ENCODE results near the gene LBX2.

LBX2 gene, protein sequence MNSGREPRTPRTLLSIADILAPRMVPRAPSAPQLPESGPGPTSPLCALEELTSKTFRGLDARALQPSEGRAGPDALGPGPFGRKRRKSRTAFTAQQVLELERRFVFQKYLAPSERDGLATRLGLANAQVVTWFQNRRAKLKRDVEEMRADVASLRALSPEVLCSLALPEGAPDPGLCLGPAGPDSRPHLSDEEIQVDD

DNA sequence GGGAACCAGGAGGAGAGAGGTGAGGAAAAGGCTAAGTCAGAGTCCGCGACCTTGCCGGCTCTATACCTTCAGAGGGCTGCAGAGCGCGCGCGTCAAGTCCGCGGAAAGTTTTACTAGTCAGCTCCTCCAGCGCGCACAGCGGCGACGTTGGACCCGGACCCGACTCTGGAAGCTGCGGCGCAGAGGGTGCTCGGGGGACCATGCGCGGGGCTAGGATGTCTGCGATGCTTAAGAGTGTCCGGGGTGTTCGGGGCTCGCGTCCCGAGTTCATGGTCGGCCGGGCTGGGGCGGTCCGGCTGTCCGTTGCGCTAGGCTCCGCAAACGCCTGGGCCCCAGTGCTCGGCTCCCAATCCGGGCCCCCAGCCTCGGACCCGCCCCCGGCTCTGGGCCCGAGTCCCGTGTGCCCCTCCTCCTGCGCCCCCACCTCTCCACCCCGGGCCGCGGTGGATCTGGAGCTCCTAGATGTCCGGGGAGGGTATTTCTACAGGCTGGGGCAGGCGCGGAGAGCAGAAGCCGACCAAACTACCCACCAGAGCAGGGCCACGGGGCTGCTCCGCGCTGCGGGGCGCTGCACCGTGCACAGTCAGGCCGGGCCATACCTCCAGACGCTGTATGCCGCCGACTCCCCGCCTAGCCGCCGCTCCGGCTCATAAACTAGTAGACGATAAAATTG, at the start of gene LBX2:
TSS of gene LBX2 (minus strand) at position 337 of the 673 bp plus-strand sequence. CDS start at position 271, 66 bp downstream.
- DNase-seq (ENCODE audit: low read depth in 2 of 2, low spot score in 1 of 2): no peak

DNA sequence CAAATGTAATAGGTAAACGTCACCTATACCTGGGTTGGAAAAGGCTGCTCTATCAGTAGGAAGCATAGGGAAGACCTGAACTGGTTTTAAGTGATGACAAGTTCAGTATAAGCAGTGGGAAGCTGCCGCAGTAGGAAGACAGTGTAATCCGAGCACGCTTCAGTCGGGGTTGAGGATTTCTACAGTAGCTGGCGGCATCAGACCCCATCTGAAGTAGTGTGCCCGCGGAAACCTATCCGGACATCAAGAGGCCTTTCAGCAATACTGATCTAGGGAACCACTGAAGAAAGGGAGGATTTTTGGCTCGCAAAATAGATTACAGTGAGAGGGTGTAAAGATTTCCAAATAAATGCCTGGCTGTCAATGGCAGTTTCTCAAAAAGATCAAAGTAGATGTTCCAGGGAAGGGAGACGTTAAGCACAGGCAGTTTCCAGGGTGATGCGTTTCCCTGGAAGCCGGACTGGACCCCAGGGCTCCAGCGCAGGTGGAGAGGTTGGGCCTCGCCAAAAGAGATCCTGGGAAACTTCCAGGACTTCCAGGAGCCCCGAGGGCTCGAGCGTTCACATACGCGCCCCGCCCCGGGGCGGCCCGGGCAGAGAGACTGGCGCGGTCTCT, 49.0 kb upstream of the LBX2 start:
- DNase-seq (ENCODE audit: low read depth in 2 of 2, low spot score in 1 of 2): no peak

DNA sequence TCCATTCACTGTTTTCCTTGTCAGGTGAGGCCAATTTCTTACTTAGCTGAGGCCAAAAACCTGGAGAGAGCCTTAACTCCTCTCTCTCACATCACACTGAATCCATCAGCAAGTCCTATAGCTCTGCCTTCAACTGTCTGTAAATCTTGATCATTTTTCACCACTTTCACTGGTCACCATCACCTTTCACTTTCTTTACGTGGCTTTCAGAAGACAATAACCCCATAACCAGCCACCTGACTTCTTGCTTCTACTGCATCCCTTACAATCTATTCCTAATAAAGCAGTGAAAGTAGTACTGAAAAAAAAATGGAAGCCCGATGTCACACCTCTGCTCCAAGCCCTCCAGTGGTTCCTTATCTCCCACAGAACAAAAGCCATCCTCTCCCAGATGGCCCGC, 46.6 kb upstream of the LBX2 start:
- no peak for DNase-seq (ENCODE audit: low read depth in 2 of 2, low spot score in 1 of 2)

DNA sequence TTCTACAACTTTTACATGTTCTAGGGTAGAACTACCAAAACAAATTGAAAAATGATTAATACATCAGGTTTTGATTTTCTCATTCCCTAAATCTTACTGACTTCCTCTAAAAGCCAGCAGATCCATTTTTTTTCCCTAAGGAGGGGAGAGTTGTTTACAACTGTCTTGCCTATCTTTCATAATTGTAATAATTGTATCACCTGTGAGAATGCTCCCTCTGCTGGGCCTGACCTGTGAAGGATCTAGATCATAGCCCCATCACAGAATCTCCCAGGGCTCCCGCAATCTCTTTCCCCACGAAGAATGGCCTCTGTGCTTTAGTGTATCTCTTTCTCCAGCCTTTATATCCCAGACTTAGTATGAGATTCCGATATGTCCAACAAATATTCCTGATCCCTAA, 45.2 kb upstream of the LBX2 start:
- DNase-seq (ENCODE audit: low read depth in 2 of 2, low spot score in 1 of 2): no peak

DNA sequence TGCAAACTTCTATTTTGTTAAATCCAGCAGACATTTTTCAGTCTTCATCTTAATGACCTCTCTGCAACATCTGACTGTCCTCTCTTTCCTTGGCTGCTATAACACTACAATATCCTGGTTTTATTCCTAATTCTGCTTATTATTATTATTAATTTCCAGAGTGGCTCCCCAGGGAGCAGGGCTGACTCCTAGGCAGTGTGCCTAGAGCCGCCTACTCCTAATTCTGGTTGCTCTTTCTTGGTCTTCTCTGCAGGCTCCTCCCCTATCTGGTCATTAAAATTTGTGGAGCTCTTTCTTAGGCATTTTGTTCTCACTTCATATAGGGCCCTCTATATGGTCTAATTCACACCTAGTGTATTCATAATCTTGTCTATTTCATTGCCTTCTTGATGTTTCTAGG, 43.6 kb upstream of the LBX2 start:
- no peak for DNase-seq (ENCODE audit: low read depth in 2 of 2, low spot score in 1 of 2)

DNA sequence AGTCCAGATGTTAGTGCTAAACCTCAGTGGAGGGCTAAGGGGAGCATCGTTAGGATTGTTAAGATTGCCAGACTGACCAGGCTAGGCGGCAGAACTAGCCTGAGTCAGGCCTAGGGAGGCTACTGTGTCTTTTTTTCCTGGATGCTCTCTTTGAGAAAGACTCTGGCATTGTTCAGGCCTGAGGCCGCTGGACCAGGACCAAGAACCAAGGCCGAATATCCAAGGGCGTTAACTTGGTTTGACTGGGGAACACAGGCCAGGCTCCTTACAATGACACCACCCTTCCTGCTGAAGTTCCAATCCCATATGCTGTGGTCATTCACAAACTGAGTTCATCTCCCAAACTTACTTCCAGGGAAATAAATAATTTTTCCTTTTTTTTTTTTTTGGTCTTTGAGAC, 40.9 kb upstream of the LBX2 start:
- DNase-seq (ENCODE audit: low read depth in 2 of 2, low spot score in 1 of 2): no peak

DNA sequence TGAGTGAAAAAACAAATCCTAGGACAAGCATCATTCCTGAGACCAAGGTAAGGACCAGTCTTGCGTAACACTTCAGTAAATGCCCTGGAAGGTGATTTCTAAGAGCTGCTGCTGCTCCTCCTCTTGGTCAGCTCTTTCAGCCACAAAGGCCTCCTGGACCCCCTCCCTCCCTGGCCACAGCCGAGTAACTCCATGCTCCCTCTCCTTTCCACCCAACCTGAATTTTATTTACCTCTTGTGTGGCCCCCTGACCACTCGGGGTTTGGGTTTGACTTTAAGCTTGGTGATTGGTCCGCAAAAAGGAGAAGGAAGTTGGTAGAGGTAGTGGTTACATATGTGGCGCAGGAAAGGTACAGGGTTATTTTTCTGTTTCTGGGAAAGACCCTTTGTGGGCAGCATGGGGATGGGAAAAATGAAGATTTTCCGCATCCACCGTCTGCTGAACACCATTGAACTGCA, 39.5 kb upstream of the LBX2 start:
- no peak for DNase-seq (ENCODE audit: low read depth in 2 of 2, low spot score in 1 of 2)

DNA sequence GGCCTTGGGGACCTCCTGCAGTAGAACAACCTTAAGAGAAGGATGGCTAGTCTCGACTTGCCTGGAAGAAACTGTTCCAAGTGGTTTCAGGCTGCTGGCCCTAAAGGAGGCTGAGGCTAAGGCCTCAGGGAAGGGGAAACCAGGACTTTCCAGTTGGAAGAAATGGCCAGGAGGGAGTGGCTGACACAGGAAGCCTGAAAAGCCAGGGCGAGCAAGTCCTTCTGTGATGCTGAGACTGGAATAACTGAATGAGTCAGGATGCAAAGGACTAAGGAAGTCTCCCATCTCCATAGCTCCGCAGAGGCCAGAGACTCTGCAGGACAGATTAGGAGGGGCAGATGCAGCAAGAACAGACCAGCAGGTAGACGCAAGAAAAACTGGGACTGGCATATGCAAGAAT, 37.7 kb upstream of the LBX2 start:
- DNase-seq (ENCODE audit: low read depth in 2 of 2, low spot score in 1 of 2): no peak

DNA sequence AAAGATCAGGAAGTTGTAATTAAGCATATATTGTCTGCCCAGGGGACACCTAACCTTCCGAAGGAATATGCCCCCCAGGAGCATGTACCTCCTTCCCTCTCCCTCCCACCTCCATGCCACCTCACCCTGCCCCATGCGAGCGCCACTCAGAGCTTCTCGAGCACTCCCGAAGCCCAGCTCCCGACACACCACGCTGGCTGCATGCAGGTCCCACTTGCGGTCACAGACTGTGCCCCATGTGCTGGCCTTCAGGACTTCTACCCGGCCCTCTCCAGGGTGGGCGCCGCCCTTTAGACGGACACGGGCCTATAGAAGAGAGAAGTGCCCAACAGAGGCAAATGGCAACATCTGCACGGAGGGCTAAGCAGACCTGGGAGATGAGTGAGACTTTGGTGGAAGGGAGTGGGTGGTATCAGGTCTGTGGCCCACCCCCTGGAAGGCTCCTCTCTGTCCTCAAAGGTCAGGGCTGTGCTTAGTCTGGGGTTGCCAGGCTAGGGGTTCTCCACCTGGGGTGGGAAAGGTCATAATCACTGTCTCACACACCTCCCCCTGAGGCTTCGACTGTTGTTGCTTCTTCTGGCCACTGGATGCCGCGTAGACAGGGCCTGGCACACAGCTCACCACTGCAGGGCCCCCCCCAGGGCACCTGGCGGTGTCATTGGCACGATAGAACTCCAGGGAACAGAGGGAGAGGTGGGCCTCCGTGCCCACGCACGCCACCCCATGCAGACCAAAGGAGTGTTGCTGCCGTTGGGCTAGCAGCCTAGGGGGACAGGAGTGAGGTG, 37.0 kb upstream of the LBX2 start:
- DNase-seq (ENCODE audit: low read depth in 2 of 2, low spot score in 1 of 2): no peak

DNA sequence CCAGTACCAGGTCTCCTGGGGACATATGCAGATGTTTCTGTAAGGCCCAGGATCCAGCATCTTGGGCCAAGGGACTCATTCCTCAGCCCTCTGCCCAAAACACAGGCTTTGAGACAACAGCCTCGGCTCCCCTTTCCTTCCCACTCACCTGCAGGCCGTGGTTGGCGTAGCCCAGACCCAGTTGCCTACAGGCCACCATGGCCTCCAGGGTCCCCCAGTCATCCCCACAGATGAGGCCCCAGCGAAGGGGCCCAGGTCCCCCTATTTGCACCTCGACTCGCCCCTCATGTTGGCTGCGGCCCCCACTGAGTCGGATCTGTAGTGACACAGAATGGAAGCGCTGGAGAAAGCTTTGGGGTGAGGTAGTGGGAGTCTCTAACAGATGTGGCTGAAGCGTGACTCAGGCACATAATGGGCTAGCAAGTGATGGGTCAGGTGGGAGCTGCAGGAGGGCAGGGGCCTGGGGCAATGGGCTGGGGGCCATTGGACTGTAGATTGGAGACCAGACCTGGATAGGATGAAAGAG, 36.1 kb upstream of the LBX2 start:
- no peak for DNase-seq (ENCODE audit: low read depth in 2 of 2, low spot score in 1 of 2)

DNA sequence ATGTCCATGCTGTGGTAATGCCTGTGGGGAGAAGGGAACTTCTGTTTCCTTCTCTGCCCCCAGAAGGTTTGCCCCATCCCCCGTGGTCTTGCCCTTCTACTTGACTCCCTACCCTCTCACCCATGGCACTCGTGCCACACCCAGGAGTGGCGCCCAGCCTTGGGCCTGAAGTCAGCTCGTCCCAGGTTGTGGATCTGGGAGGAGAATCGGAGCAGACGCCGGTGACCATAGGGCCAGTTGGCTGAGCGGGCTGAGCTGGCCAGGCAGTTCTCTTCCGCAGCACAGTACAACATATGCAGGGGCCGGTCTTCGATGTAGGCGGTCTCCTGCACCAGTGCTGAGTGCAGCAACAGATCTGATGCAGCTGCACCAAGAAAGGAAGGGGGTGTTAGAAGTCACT, 35.0 kb upstream of the LBX2 start:
- DNase-seq (ENCODE audit: low read depth in 2 of 2, low spot score in 1 of 2): no peak

DNA sequence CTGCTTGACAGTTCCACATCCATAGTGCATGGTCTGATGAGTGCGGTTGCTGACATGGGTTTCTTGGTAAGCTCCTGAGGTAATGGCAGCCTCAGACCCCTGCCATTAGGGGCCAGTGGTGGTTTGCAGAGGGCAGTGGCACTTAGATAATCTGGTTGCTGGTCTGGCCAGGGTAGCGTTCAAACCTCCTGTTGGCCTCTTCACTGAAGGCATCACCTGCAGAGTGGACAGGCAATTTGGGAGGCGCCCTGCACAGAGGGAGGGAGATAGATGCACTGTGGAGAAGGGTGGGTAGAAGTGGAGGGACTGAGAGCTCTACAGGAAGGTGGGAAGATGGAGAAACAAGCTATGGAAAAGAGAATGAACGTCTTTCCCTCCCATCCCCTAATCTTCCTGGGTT, 34.1 kb upstream of the LBX2 start:
- no peak for DNase-seq (ENCODE audit: low read depth in 2 of 2, low spot score in 1 of 2)

DNA sequence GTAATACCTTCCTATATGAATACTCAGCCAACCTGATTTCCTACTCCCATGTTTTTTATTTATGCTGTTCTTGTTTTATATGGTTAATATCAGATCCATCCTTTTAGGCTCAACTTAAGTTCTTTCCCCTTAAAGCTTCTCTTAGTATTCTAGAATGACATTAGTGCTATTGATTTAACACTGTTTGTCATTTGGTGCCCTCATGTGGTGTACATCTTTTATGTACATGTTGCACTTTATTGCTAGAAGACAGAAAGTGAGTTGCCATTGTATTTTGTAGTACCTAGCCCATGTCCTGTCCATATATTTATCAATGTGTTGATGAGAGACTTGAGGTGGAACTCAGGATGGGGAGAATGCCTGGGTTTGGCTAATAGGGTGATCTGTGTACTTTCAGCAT, 32.8 kb upstream of the LBX2 start:
- DNase-seq (ENCODE audit: low read depth in 2 of 2, low spot score in 1 of 2): no peak

DNA sequence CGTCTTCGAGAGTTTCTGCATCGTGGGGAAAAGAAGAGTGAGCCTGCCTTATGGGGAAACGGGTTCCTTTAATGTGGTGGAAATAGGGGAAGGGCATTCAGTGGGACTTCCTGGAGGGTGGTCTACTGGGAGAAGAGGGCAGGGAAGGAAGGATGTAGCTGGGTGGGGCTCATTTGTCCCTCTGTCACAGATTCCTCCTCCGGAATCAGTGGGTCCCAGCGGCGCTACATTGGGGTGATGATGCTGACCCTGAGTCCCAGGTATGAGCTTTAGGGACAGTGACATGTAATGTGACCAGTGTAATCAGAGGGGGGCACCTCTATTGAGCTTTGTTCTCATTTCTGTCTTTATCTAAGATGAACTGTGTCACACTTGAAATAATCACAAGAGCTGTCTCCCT, 32.3 kb upstream of the LBX2 start:
- DNase-seq (ENCODE audit: low read depth in 2 of 2, low spot score in 1 of 2): no peak

DNA sequence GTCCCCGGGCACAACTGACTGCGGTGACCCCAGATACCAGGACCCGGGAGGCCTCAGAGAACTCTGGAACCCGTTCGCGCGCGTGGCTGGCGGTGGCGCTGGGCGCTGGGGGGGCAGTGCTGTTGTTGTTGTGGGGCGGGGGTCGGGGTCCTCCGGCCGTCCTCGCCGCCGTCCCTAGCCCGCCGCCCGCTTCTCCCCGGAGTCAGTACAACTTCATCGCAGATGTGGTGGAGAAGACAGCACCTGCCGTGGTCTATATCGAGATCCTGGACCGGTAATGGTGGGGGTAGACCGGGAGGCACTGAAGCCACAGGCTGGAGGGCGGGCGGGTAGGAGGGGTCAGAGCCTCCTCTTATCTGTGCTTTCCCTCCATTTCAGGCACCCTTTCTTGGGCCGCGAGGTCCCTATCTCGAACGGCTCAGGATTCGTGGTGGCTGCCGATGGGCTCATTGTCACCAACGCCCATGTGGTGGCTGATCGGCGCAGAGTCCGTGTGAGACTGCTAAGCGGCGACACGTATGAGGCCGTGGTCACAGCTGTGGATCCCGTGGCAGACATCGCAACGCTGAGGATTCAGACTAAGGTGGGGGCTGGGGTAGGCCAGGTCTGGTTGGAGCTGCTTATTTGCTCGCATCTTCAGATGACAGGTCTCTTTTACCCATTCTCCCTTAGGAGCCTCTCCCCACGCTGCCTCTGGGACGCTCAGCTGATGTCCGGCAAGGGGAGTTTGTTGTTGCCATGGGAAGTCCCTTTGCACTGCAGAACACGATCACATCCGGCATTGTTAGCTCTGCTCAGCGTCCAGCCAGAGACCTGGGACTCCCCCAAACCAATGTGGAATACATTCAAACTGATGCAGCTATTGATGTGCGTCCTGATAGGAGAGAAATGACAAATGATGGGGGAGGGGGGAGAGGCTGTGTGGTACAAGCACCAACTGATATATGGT, 31.1 kb upstream of the LBX2 start:
- DNase-seq (ENCODE audit: low read depth in 2 of 2, low spot score in 1 of 2): no peak

DNA sequence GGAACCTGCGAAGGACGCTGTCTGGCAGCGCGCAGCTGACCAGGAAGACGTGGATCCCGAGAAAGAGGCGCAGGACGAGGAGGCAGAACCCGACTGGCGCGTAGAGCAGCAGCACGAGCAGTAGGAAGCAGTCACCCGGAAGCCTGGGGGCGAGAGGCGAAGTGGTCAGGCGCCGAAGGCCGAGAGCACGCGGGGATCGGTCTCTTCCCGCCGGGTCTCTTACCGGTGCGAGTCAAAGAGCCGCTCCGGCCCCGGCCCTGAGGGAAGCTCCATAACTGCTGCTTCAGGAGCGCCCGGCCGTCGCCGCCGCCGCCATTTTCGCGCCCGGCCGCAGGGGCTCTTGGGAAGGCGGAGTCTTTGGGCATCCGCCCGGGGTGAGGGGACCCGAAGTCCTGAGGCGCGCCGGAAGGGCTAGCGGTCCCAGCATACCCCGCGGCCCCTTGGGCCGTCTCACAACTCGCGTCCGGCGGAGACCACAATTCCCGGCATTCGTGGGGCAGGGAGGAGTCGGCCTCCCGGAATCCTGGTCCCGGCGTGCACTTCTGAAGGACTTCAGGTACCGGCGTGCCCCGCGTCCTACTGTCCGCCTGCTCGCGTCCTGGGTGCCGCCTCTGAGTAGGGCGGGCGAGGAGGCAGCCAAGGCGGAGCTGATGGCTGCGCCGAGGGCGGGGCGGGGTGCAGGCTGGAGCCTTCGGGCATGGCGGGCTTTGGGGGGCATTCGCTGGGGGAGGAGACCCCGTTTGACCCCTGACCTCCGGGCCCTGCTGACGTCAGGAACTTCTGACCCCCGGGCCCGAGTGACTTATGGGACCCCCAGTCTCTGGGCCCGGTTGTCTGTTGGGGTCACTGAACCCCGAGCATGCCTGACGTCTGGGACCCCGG, 30.2 kb upstream of the LBX2 start, which contains the start of the genes AUP1 and HTRA2:
TSS of gene AUP1 (minus strand) at position 350 of the 882 bp plus-strand sequence. CDS start at position 273, 77 bp downstream.
TSS of gene HTRA2 (plus strand) at position 577 of the 882 bp plus-strand sequence. CDS start at position 651, 74 bp downstream.
- DNase-seq (ENCODE audit: low read depth in 2 of 2, low spot score in 1 of 2): peak; percentile 57 to 77

DNA sequence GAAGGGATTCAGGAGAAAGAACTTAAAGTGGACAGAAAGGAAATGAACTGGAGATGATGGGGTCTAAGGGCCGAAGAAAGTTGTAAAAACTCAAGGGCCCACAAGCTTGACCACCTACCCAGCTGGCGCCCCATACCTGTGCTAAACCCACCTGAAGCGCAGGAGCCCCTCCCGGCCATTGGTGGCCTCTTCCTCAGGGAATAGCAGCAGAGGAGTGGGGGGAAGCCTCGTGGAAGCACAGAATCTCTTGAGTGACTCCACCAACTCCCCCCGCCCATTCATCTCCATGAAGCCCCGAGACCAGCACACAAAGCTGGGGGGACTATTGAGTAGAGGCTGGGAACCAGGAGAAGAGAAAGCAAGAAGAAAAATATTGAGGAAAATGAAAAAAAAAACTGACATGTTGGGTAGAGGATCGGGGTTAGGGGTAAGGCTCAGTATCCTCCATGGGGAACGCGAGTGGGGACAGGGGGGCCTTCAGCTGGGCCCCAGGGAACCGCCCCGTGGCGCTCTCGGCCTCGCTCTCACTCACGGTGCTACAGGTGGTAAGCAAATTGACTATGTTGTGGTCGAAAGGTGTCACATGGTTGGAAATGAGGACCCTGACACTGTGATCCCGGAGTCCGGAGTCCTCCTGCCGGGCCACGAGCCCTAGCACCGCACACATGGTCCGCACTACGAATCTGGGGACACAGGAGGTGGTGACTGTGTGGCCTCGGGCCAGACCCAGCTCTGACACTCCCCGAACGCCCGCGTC, 29.4 kb upstream of the LBX2 start:
- DNase-seq (ENCODE audit: low read depth in 2 of 2, low spot score in 1 of 2): peak in 1 of 2 donors; percentile 20

DNA sequence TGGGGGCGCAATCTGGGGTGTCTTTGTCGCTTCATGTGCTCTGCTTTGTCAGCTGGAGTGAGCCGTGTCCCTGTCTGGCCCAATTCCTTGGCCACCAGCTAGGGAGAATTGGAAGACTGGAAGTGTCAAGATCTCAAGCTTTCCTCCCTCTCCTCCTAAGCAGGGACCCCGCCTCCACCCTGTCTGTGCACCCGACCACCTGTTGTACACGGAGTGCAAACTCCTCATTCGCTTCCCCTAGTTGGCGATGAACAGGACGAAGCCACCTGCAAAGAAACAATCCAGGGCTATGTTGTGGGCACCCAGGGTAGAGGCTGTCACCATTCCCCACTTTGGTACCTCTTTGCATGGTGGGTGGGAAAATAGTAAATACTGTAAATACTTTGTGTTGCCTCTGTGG, 28.3 kb upstream of the LBX2 start:
- DNase-seq (ENCODE audit: low read depth in 2 of 2, low spot score in 1 of 2): no peak

Data from stimulated activated CD8-positive, alpha-beta memory T cell treated with anti-CD3 and anti-CD28 coated beads, Interleukin-4, amount 100 ng/mL, for 4 hours (primary cell).